Calu3 (cell line): ENCODE data around the gene KCND3. TPM values are rescaled to one million over a fixed set of nuclear protein-coding genes. Genes with fewer than 3 reads are reported as not detected.

ENCODE experiments used
- BruUV-seq: library from RNA; stranded (reverse); fragments of 400-500 nt; replicated peaks from 2 replicates; lab custom pipeline; 2021; lab: Mats Ljungman, UMichigan
- CTCF ChIA-PET: fragments of 300-600 bp; sonication (Branson Sonifier 250); formaldehyde crosslinking; loops from one replicate; lab custom pipeline; 2022; ENCODE audit warnings: antibody characterized with exemption; lab: Charles Lee
- DNase-seq: peaks from one replicate; pipeline ENCODE4 v3.0.0; 2022
- H3K27ac Mint-ChIP-seq: one replicate; pipeline ENCODE4 v1.8.0; 2022; ENCODE audit warnings: mixed read lengths; ENCODE audit not compliant: unreplicated experiment
- H3K27me3 Mint-ChIP-seq: one replicate; pipeline ENCODE4 v1.8.0; 2022; ENCODE audit warnings: mixed read lengths; ENCODE audit not compliant: unreplicated experiment
- H3K36me3 Mint-ChIP-seq: one replicate; pipeline ENCODE4 v1.8.0; 2022; ENCODE audit warnings: mild to moderate bottlenecking, moderate library complexity, mixed read lengths; ENCODE audit not compliant: insufficient read depth, unreplicated experiment
- H3K4me1 Mint-ChIP-seq: one replicate; pipeline ENCODE4 v1.8.0; 2022; ENCODE audit warnings: mild to moderate bottlenecking, low read depth, mixed read lengths; ENCODE audit not compliant: unreplicated experiment
- H3K4me3 Mint-ChIP-seq: one replicate; pipeline ENCODE4 v1.8.0; 2022; ENCODE audit warnings: mild to moderate bottlenecking, low read depth, moderate library complexity, mixed read lengths; ENCODE audit not compliant: unreplicated experiment
- H3K9me3 Mint-ChIP-seq: one replicate; pipeline ENCODE4 v1.8.0; 2022; ENCODE audit warnings: low read depth, mixed read lengths; ENCODE audit not compliant: unreplicated experiment
- intact Hi-C: fragments of 100-400 bp; cut with micrococcal nuclease; formaldehyde crosslinking; loops from one replicate; pipeline ENCODE4 v1.10.0; 2022; ENCODE audit not compliant: unreplicated experiment
- total RNA-seq: library from RNA; stranded (reverse); gene quantifications from 2 replicates; pipeline ENCODE4 v1.2.3, GENCODE V29; 2022
- TF ChIP-seq, protein P1 (sequence below): fragments of 200-600 bp; IDR thresholded peaks from one replicate; pipeline ENCODE4 v1.8.0; 2022; ENCODE audit warnings: antibody characterized with exemption; ENCODE audit not compliant: unreplicated experiment

KCND3 gene
- total RNA-seq, 1 experiment from 2014 or later, result 0.07 TPM

DNA sequence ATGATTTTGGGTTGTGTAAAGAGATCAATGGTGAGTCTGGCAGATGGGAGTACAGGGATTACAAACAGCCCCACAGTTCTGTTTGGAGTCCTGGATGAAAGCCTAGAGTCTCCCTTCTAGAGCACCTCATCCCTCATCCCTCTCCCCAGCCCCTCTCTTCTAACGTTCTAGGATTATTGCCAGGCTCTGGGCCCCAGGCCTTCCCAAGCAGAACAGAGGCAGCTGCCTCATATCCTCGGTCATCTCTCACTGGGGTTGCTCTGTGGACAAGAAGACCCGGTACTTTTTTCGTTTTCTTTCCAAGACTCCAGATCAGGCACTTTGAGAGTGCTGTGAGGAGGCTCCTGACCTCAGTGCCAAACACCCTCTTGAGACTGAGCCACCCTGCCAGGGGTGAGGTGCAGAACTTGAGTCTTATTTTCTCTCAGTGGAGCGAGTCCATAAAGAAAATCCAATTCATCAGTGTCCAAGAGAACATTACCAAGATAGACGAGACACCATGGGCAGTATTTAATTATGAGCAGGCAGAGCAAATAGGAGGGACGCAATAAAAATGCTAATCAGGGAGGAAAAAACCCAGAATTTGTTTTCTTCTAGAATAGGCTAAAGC is 17.1 kb upstream of the KCND3 start:
- H3K4me3 Mint-ChIP-seq, result no peak overlapping the region
- no peaks in the 10 kb centered on the region for H3K36me3 Mint-ChIP-seq
- H3K9me3 Mint-ChIP-seq, result no peaks in the 10 kb centered on the region
- TF ChIP-seq, protein P1, sequence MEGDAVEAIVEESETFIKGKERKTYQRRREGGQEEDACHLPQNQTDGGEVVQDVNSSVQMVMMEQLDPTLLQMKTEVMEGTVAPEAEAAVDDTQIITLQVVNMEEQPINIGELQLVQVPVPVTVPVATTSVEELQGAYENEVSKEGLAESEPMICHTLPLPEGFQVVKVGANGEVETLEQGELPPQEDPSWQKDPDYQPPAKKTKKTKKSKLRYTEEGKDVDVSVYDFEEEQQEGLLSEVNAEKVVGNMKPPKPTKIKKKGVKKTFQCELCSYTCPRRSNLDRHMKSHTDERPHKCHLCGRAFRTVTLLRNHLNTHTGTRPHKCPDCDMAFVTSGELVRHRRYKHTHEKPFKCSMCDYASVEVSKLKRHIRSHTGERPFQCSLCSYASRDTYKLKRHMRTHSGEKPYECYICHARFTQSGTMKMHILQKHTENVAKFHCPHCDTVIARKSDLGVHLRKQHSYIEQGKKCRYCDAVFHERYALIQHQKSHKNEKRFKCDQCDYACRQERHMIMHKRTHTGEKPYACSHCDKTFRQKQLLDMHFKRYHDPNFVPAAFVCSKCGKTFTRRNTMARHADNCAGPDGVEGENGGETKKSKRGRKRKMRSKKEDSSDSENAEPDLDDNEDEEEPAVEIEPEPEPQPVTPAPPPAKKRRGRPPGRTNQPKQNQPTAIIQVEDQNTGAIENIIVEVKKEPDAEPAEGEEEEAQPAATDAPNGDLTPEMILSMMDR, result no peak
- H3K27me3 Mint-ChIP-seq, result peaks cover 70% of the 10 kb centered on the region
- no peaks in the 10 kb centered on the region for H3K4me1 Mint-ChIP-seq
- no peak for DNase-seq
- CTCF ChIA-PET, result no interaction called here
- intact Hi-C loops, result no loop called here
- no TSS peak for BruUV-seq
- no peak overlapping the region for H3K27ac Mint-ChIP-seq

DNA sequence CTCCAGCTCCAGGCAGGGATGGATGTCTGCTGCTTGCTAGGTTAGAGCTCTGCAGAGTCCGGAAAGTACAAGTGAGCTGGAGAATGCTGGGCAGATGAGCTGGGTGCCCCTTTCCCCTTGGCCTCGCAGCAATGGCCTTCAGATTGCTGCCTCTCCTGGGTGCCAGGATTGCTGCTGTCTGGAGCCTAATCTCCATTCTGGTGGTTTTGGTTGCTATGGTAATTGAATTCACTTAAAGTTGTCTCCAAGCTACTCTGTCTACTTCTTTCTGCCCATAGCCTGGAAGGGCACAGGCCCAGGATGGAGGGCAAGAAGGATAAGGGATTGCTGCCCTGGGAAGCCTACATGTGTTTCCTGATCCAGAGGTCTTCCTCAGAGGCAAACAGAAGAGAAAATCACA is 14.6 kb upstream of the KCND3 start:
- Mint-ChIP-seq H3K36me3 (no peaks in the 10 kb centered on the region), H3K27ac (no peak overlapping the region), H3K9me3 (no peaks in the 10 kb centered on the region), H3K4me1 (no peaks in the 10 kb centered on the region), H3K27me3 (peaks cover 84% of the 10 kb centered on the region), H3K4me3 (no peak overlapping the region)
- TF ChIP-seq, protein P1, result no peak
- CTCF ChIA-PET, result interaction anchor here (0.6 kb wide), 1 partner anchor 13 kb away, joined by 3 read pairs; no protein-coding TSS in a partner anchor
- BruUV-seq, result no TSS peak
- no peak for DNase-seq
- intact Hi-C loops, result no loop called here

DNA sequence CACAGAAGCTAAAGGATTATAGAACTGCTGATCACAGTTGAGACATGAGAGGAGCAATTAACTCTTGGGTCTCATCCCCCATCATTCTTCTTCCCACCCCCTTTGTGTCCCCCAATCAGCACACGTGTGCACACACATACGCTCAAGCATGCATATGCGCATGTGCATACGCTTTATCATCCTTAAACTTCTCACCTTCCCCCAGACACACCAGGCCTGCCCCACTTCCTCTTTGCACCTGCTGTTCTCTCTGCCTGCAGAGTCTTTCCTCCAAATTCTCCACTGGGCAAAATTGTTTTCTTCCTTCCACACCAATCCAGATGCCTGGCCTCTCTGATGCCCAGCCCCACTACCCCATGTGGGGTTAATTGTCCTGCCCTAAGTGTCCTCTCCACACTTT is 13.0 kb upstream of the KCND3 start:
- Mint-ChIP-seq H3K36me3 (no peaks in the 10 kb centered on the region), H3K27me3 (peaks cover 81% of the 10 kb centered on the region), H3K4me1 (no peaks in the 10 kb centered on the region), H3K9me3 (no peaks in the 10 kb centered on the region), H3K27ac (no peak overlapping the region), H3K4me3 (no peak overlapping the region)
- TF ChIP-seq, protein P1, result no peak
- BruUV-seq, result no TSS peak
- intact Hi-C loops, result no loop called here
- CTCF ChIA-PET, result no interaction called here
- no peak for DNase-seq

DNA sequence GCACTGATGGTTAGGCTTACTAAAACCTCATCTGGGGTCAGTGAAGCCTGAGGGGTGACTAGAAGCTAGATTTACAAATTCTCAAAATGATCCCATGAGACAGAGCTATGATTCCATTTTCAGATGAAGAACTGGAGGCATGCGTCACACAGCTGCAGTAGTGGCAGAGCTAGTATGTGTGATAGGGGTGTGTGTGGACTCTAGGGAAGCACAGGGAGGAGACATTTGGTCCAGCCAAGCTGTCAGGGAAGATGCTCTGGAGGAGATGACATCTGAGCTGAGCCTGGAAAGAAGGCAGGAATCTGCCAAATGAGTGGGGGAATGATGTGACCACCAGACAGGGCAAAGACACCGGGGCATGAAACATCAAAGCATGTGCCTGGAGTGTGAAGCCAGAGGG is 12.0 kb upstream of the KCND3 start:
- Mint-ChIP-seq H3K27me3 (peaks cover 81% of the 10 kb centered on the region), H3K27ac (no peak overlapping the region), H3K9me3 (no peaks in the 10 kb centered on the region), H3K4me3 (no peak overlapping the region), H3K4me1 (no peaks in the 10 kb centered on the region), H3K36me3 (no peaks in the 10 kb centered on the region)
- BruUV-seq, result no TSS peak
- no peak for DNase-seq
- intact Hi-C loops, result no loop called here
- CTCF ChIA-PET, result no interaction called here
- TF ChIP-seq, protein P1, result no peak
